ENCODE results near the gene VGLL4. TPM values are rescaled to one million over a fixed set of nuclear protein-coding genes. Genes with fewer than 3 reads are reported as not detected.

VGLL4 gene
- total RNA-seq, 2 donors from 2014 or later: 47.5 to 49.7 TPM

GRCh38 chr3:11662392-11662990 is 18.8 kb upstream of the VGLL4 start:
- WGBS, 2 experiments (ENCODE audit: insufficient coverage in 1 of 2, insufficient read length in 1 of 2): 96 to 100% methylated on average over 1 of the region's 2 CpGs

DNA sequence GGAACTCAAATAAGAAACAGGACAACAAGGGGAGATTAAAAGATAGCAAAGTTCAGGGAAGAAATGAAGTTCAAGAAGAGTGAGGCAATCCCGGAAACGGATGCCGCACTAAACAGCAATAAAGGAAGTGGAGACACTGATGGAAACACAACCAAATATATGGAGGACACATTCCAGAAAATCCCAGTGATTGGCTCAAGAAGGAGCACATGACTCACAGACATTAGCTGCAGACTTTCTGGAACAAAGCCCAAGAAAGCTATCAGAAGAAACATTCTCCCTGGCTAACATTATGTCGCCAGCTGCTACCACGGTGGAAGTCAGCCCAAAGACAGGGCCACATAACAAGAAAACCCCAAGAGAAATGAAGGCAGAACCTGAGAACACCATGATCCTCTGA is 18.1 kb upstream of the VGLL4 start:
- Mint-ChIP-seq H3K9me3 (peaks cover 6% of the 10 kb centered on the region), H3K4me1 (peaks cover 10% of the 10 kb centered on the region), H3K27ac (no peak overlapping the region), H3K4me3 (no peak overlapping the region), H3K36me3 (ENCODE audit: low read depth) (peaks cover 5% of the 10 kb centered on the region), H3K27me3 (ENCODE audit: insufficient read depth) (no peaks in the 10 kb centered on the region)
- no peak for DNase-seq
- Histone ChIP-seq H3K9me3 (ENCODE audit: control insufficient read depth, low read length) (no peaks in the 10 kb centered on the region), H3K27ac (ENCODE audit: low read depth, low read length) (no peak overlapping the region), H3K36me3 (ENCODE audit: control insufficient read depth, insufficient read depth, low read length) (no peaks in the 10 kb centered on the region), H3K9ac (ENCODE audit: extremely low read depth, low read length, poor library complexity, severe bottlenecking) (no peak overlapping the region), H3K4me1 (ENCODE audit: control insufficient read depth, insufficient read depth, low read length) (peaks cover 6% of the 10 kb centered on the region), H3K4me3 (ENCODE audit: low read length) (no peak overlapping the region), H3K27me3 (ENCODE audit: control insufficient read depth, insufficient read depth, low read length, poor library complexity, severe bottlenecking) (no peaks in the 10 kb centered on the region)
- TF ChIP-seq CTCF (conservative IDR thresholded peaks at IDR 0.05): no peak
- WGBS, 2 experiments (ENCODE audit: insufficient coverage in 1 of 2, insufficient read length in 1 of 2): 94 to 97% methylated on average over 5 of the region's 5 CpGs

More at GRCh38 chr3:11662392-11662990, 18.8 kb upstream of the VGLL4 start:
- H3K36me3 ChIP-seq (ENCODE audit: control insufficient read depth, insufficient read depth, low read length): no peaks in the 10 kb centered on the region
- H3K27ac Mint-ChIP-seq: no peak overlapping the region
- no peaks in the 10 kb centered on the region for H3K9me3 ChIP-seq (ENCODE audit: control insufficient read depth, low read length)
- DNase-seq: no peak
- no peaks in the 10 kb centered on the region for H3K4me1 ChIP-seq (ENCODE audit: control insufficient read depth, insufficient read depth, low read length)
- no peak overlapping the region for H3K9ac ChIP-seq (ENCODE audit: extremely low read depth, low read length, poor library complexity, severe bottlenecking)
- TF ChIP-seq CTCF (conservative IDR thresholded peaks at IDR 0.05): peak; percentile 72
- H3K36me3 Mint-ChIP-seq (ENCODE audit: low read depth): peaks cover 5% of the 10 kb centered on the region
- H3K27ac ChIP-seq (ENCODE audit: low read depth, low read length): no peak overlapping the region
- H3K4me1 Mint-ChIP-seq: peaks cover 6% of the 10 kb centered on the region
- H3K9me3 Mint-ChIP-seq: peaks cover 6% of the 10 kb centered on the region
- no peak overlapping the region for H3K4me3 Mint-ChIP-seq
- no peaks in the 10 kb centered on the region for H3K27me3 Mint-ChIP-seq (ENCODE audit: insufficient read depth)
- H3K4me3 ChIP-seq (ENCODE audit: low read length): no peak overlapping the region
- no peaks in the 10 kb centered on the region for H3K27me3 ChIP-seq (ENCODE audit: control insufficient read depth, insufficient read depth, low read length, poor library complexity, severe bottlenecking)

DNA sequence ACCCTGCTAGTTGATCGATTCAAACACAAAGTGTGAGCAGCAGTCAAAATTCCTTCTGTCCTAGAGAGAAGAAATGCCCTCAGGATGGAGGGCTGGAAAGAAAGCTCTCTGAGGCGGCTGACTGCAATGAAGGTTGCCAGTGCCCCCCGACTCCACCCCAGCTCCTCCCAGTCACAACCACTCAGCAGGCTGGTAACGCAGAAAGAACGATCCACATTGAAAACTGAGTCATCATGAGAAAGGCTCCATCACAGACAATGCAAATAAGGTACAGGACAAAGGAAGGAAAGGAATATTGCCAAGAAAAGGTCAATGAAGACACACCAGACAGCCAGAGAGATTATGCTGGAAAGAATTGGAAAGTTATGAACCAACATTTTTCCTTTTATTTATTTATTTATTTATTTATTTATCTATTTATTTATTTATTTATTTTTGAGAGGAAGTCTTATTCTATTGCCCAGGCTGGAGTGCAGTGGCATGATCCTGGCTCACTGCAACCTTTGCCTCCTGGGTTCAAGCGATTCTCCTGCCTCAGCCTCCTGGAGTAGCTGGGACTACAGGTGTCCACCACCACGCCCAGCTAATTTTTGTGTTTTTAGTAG is 17.4 kb upstream of the VGLL4 start:
- no peak overlapping the region for H3K4me3 ChIP-seq (ENCODE audit: low read length)
- H3K4me1 ChIP-seq (ENCODE audit: control insufficient read depth, insufficient read depth, low read length): peaks cover 7% of the 10 kb centered on the region
- Mint-ChIP-seq H3K9me3 (peaks cover 6% of the 10 kb centered on the region), H3K27ac (no peak overlapping the region), H3K27me3 (ENCODE audit: insufficient read depth) (no peaks in the 10 kb centered on the region), H3K4me3 (no peak overlapping the region), H3K36me3 (ENCODE audit: low read depth) (peaks cover 5% of the 10 kb centered on the region), H3K4me1 (peaks cover 14% of the 10 kb centered on the region)
- no peak overlapping the region for H3K27ac ChIP-seq (ENCODE audit: low read depth, low read length)
- no peak overlapping the region for H3K9ac ChIP-seq (ENCODE audit: extremely low read depth, low read length, poor library complexity, severe bottlenecking)
- H3K9me3 ChIP-seq (ENCODE audit: control insufficient read depth, low read length): no peaks in the 10 kb centered on the region
- DNase-seq: no peak
- no peaks in the 10 kb centered on the region for H3K27me3 ChIP-seq (ENCODE audit: control insufficient read depth, insufficient read depth, low read length, poor library complexity, severe bottlenecking)
- WGBS, 2 experiments (ENCODE audit: insufficient coverage in 1 of 2, insufficient read length in 1 of 2): 77 to 100% methylated on average over 1 to 7 of the region's 7 CpGs
- H3K36me3 ChIP-seq (ENCODE audit: control insufficient read depth, insufficient read depth, low read length): no peaks in the 10 kb centered on the region
- TF ChIP-seq CTCF (conservative IDR thresholded peaks at IDR 0.05): no peak
